ENCODE results near the gene ARHGAP18. TPM values are rescaled to one million over a fixed set of nuclear protein-coding genes. Genes with fewer than 3 reads are reported as not detected.

The ARHGAP18 gene
- total RNA-seq, 4 donors from 2014 or later, result 2.8 to 9.0 (median 7.1) TPM

- peaks cover 0 to 8% (median 0%) of the 10 kb centered on the region in 3 donors for H3K36me3 ChIP-seq
- no peak for DNase-seq
- peak overlapping the region in 1 of 4 donors; percentile 29 for H3K27ac ChIP-seq
- H3K27me3 ChIP-seq, result no peaks in the 10 kb centered on the region
- TF ChIP-seq CTCF (IDR thresholded peaks at IDR 0.05) (no peak), POLR2A (IDR thresholded peaks at IDR 0.05) (no peak)
- no peaks in the 10 kb centered on the region for H3K4me1 ChIP-seq
- H3K4me3 ChIP-seq, result no peak overlapping the region
- 63 to 83% methylated on average over 8 of the region's 8 CpGs for whole genome bisulfite sequencing, 2 donors
- intact Hi-C loops (cut with DNase I), result no loop called here
- H3K9me3 ChIP-seq, result no peaks in the 10 kb centered on the region
Observed at GRCh38 chr6:129638055-129638684, 71.8 kb downstream of the ARHGAP18 start.

GRCh38 chr6:129637340-129638054 lies 72.5 kb downstream of the ARHGAP18 start:
- 83 to 88% methylated on average over 3 of the region's 3 CpGs for WGBS, 2 donors
- peak overlapping the region in 1 of 4 donors; percentile 29 for H3K27ac ChIP-seq
- no peak for TF ChIP-seq POLR2A (IDR thresholded peaks at IDR 0.05)
- no peak for TF ChIP-seq CTCF (IDR thresholded peaks at IDR 0.05)

GRCh38 chr6:129635396-129636130 lies 74.4 kb downstream of the ARHGAP18 start:
- no peaks in the 10 kb centered on the region for H3K27me3 ChIP-seq
- 83 to 87% methylated on average over 3 of the region's 3 CpGs for WGBS, 2 donors
- DNase-seq, result no peak
- H3K4me1 ChIP-seq, result no peaks in the 10 kb centered on the region
- no peak overlapping the region for H3K27ac ChIP-seq
- no peak overlapping the region for H3K4me3 ChIP-seq
- H3K36me3 ChIP-seq, result peaks cover 0 to 8% (median 0%) of the 10 kb centered on the region in 3 donors
- intact Hi-C loops (cut with DNase I), result no loop called here
- no peaks in the 10 kb centered on the region for H3K9me3 ChIP-seq
- TF ChIP-seq POLR2A (IDR thresholded peaks at IDR 0.05), result no peak
- no peak for TF ChIP-seq CTCF (IDR thresholded peaks at IDR 0.05)

More at GRCh38 chr6:129637340-129638054, 72.5 kb downstream of the ARHGAP18 start:
- no peak for DNase-seq
- no peaks in the 10 kb centered on the region for H3K9me3 ChIP-seq
- no peaks in the 10 kb centered on the region for H3K4me1 ChIP-seq
- H3K36me3 ChIP-seq, result peaks cover 0 to 8% (median 0%) of the 10 kb centered on the region in 3 donors
- no peak overlapping the region for H3K4me3 ChIP-seq
- no peaks in the 10 kb centered on the region for H3K27me3 ChIP-seq
- intact Hi-C loops (cut with DNase I), result no loop called here

GRCh38 chr6:129634411-129635230 lies 75.4 kb downstream of the ARHGAP18 start:
- Histone ChIP-seq H3K27me3 (no peaks in the 10 kb centered on the region), H3K36me3 (peaks cover 0 to 8% (median 0%) of the 10 kb centered on the region in 3 donors), H3K9me3 (no peaks in the 10 kb centered on the region), H3K4me3 (no peak overlapping the region), H3K27ac (no peak overlapping the region), H3K4me1 (no peaks in the 10 kb centered on the region)
- TF ChIP-seq CTCF (IDR thresholded peaks at IDR 0.05), result no peak
- TF ChIP-seq POLR2A (IDR thresholded peaks at IDR 0.05), result no peak
- WGBS, 2 donors, result 91 to 92% methylated on average over 4 of the region's 4 CpGs
- DNase-seq, result no peak
- intact Hi-C loops (cut with DNase I), result no loop called here
